ENCODE data around the gene AP2B1. TPM values are rescaled to one million over a fixed set of nuclear protein-coding genes. Genes with fewer than 3 reads are reported as not detected.

AP2B1 gene
- total RNA-seq, 1 experiment from 2014 or later: 195 TPM

DNA sequence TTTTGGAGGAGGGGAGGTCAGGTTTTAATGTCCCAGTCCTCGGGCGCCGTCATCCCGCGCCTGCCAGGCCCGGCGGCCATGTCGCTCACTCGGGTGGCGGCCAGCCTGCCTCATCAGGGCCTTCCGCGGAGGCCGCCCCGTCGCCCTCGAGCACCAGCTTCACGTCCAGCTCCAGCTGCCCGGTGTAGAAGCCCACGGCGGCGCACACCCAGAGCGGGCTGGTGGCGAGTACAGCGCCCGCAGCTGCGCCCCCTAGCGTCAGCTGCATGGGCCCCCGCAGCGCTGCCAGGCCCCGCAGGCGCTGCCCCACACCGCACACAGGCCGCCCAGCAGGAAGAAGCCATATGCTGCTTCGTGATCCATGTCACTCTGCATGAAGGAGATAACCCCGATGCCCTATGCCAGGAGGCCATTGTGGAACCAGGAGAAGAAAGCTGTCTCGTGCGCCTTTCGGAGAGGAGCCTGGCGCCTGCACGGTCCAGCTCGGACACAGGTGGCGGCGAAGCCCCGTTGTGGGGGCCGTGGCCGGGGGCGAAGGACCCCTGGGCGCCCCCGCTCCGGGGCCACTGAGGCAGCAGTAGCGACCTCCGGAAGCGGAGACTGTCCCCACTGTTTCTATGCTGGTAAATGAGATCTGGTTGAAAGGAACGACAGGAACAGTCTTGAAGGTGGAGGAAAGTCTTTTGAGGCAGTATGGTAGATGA lies 9.6 kb downstream of the AP2B1 start (continued):
- TF ChIP-seq, protein P1, sequence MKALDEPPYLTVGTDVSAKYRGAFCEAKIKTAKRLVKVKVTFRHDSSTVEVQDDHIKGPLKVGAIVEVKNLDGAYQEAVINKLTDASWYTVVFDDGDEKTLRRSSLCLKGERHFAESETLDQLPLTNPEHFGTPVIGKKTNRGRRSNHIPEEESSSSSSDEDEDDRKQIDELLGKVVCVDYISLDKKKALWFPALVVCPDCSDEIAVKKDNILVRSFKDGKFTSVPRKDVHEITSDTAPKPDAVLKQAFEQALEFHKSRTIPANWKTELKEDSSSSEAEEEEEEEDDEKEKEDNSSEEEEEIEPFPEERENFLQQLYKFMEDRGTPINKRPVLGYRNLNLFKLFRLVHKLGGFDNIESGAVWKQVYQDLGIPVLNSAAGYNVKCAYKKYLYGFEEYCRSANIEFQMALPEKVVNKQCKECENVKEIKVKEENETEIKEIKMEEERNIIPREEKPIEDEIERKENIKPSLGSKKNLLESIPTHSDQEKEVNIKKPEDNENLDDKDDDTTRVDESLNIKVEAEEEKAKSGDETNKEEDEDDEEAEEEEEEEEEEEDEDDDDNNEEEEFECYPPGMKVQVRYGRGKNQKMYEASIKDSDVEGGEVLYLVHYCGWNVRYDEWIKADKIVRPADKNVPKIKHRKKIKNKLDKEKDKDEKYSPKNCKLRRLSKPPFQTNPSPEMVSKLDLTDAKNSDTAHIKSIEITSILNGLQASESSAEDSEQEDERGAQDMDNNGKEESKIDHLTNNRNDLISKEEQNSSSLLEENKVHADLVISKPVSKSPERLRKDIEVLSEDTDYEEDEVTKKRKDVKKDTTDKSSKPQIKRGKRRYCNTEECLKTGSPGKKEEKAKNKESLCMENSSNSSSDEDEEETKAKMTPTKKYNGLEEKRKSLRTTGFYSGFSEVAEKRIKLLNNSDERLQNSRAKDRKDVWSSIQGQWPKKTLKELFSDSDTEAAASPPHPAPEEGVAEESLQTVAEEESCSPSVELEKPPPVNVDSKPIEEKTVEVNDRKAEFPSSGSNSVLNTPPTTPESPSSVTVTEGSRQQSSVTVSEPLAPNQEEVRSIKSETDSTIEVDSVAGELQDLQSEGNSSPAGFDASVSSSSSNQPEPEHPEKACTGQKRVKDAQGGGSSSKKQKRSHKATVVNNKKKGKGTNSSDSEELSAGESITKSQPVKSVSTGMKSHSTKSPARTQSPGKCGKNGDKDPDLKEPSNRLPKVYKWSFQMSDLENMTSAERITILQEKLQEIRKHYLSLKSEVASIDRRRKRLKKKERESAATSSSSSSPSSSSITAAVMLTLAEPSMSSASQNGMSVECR (CRISPR knock-in tag; IDR thresholded peaks at IDR 0.05; ENCODE audit: borderline replicate concordance): no peak
- TF ChIP-seq EMX1 (CRISPR knock-in tag; IDR thresholded peaks at IDR 0.05) (0 out of 2 replicates have a peak, but pooled peaks have one; percentile 43), ZNF138 (CRISPR knock-in tag; conservative IDR thresholded peaks at IDR 0.05) (no peak), ESRRA (CRISPR knock-in tag; IDR thresholded peaks at IDR 0.05; ENCODE audit: borderline replicate concordance) (no peak), FOXP1 (CRISPR knock-in tag; IDR thresholded peaks at IDR 0.05; ENCODE audit: borderline replicate concordance) (peak; percentile 74; the same call in 1 of the 2 replicates)
- TF ChIP-seq, protein P2, sequence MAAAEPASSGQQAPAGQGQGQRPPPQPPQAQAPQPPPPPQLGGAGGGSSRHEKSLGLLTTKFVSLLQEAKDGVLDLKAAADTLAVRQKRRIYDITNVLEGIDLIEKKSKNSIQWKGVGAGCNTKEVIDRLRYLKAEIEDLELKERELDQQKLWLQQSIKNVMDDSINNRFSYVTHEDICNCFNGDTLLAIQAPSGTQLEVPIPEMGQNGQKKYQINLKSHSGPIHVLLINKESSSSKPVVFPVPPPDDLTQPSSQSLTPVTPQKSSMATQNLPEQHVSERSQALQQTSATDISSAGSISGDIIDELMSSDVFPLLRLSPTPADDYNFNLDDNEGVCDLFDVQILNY (CRISPR knock-in tag; IDR thresholded peaks at IDR 0.05): no peak
- TF ChIP-seq, protein P3, sequence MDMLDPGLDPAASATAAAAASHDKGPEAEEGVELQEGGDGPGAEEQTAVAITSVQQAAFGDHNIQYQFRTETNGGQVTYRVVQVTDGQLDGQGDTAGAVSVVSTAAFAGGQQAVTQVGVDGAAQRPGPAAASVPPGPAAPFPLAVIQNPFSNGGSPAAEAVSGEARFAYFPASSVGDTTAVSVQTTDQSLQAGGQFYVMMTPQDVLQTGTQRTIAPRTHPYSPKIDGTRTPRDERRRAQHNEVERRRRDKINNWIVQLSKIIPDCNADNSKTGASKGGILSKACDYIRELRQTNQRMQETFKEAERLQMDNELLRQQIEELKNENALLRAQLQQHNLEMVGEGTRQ (CRISPR knock-in tag; IDR thresholded peaks at IDR 0.05): no peak

DNA sequence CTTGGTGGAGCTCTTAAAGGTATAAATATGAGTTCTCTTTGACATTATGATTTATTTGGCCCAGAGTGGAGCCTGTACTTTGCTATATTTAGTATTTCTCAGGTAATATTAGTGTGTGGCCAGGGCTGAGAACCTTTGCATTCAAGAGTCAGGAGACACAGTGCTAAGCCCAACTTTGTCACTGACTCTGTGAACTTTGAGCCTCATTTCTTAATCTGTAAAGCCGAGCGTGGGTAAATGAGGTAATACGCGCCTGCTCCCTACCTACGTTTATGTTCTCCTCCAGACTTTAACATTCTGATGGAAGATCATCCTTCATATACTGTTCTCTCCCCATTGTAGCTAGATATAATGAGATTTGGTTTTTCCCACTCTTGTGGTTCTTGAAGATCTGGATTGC lies 10.5 kb downstream of the AP2B1 start:
- Mint-ChIP-seq H3K4me3 (no peak overlapping the region), H3K27ac (no peak overlapping the region), H3K36me3 (peaks cover 47% of the 10 kb centered on the region), H3K4me1 (peaks cover 6% of the 10 kb centered on the region), H3K9me3 (no peaks in the 10 kb centered on the region), H3K27me3 (ENCODE audit: low read depth) (no peaks in the 10 kb centered on the region)
- POLR2A ChIA-PET: interaction anchor here (2.3 kb wide), 1 partner anchor 19 kb away, joined by 6 read pairs; the partner anchor contains the start of gene PEX12
- CTCF ChIA-PET: interaction anchor here (0.8 to 2.3 kb wide), 13 partner anchors 10 to 285 kb away, joined by 3 to 31 read pairs (median 6); partner anchors contain the start of genes AP2B1 and PEX12
- DNase-seq (ENCODE audit: low spot score) (no peak), ATAC-seq (no peak)
- TF ChIP-seq ATF6 (CRISPR knock-in tag; IDR thresholded peaks at IDR 0.05) (no peak), MLX (CRISPR knock-in tag; IDR thresholded peaks at IDR 0.05) (no peak), NFE2L1 (CRISPR knock-in tag; IDR thresholded peaks at IDR 0.05) (no peak), NFATC4 (CRISPR knock-in tag; IDR thresholded peaks at IDR 0.05) (no peak), ATF3 (CRISPR knock-in tag; conservative IDR thresholded peaks at IDR 0.05) (no peak), ZBTB43 (CRISPR knock-in tag; IDR thresholded peaks at IDR 0.05) (no peak)
- TF ChIP-seq, protein P4, sequence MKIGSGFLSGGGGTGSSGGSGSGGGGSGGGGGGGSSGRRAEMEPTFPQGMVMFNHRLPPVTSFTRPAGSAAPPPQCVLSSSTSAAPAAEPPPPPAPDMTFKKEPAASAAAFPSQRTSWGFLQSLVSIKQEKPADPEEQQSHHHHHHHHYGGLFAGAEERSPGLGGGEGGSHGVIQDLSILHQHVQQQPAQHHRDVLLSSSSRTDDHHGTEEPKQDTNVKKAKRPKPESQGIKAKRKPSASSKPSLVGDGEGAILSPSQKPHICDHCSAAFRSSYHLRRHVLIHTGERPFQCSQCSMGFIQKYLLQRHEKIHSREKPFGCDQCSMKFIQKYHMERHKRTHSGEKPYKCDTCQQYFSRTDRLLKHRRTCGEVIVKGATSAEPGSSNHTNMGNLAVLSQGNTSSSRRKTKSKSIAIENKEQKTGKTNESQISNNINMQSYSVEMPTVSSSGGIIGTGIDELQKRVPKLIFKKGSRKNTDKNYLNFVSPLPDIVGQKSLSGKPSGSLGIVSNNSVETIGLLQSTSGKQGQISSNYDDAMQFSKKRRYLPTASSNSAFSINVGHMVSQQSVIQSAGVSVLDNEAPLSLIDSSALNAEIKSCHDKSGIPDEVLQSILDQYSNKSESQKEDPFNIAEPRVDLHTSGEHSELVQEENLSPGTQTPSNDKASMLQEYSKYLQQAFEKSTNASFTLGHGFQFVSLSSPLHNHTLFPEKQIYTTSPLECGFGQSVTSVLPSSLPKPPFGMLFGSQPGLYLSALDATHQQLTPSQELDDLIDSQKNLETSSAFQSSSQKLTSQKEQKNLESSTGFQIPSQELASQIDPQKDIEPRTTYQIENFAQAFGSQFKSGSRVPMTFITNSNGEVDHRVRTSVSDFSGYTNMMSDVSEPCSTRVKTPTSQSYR (CRISPR knock-in tag; IDR thresholded peaks at IDR 0.05): no peak
- TF ChIP-seq, protein P5, sequence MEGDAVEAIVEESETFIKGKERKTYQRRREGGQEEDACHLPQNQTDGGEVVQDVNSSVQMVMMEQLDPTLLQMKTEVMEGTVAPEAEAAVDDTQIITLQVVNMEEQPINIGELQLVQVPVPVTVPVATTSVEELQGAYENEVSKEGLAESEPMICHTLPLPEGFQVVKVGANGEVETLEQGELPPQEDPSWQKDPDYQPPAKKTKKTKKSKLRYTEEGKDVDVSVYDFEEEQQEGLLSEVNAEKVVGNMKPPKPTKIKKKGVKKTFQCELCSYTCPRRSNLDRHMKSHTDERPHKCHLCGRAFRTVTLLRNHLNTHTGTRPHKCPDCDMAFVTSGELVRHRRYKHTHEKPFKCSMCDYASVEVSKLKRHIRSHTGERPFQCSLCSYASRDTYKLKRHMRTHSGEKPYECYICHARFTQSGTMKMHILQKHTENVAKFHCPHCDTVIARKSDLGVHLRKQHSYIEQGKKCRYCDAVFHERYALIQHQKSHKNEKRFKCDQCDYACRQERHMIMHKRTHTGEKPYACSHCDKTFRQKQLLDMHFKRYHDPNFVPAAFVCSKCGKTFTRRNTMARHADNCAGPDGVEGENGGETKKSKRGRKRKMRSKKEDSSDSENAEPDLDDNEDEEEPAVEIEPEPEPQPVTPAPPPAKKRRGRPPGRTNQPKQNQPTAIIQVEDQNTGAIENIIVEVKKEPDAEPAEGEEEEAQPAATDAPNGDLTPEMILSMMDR (IDR thresholded peaks at IDR 0.05): no peak
